ENCODE measurements around the gene ZFAND3.
A peak's percentile ranks its signal among the peaks of the same experiment; 100 is the strongest.

The ZFAND3 gene

DNA sequence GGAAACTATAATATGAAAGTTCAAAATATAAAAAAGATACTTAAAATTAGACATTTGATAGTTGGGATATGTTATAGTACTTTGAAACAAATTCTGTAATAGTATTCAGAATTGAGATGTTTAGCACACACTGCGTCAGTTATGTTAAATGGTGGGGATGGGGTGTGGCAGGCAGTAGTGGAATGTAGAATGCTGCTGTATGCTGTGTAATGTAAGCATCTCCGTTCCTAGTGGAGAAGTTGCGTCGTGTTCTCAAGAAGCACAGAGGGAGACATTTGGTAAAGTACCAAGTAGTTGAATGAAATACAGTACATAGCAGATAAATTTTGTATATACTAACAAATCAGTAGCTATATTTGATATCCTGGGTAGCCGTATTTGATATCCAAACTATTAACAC, 192.4 kb downstream of the ZFAND3 start:
- no peak for TF ChIP-seq POLR2AphosphoS5 (IDR thresholded peaks at IDR 0.05; ENCODE audit: low read depth, low read length)
- no peak for FAIRE-seq

DNA sequence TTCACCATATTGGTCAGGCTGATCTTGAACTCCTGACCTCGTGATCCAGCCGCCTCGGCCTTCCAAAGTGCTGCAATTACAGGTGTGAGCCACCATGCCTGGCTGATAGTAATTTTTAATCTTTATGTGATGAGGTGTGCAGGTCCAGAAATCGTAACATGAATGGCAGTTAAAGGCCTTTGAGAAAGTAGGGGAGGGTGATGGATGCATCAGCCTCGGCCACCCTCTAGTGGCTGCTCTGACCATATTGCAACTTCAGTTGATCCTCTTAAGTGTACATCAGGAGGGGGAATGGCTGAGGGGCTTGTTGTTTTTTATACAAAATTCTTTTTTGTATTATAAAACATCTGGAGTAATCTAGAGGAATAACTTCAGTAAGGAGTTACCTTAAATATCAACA, 193.0 kb downstream of the ZFAND3 start:
- DNase-seq (ENCODE audit: insufficient read length) (peak; percentile 24), FAIRE-seq (peak; percentile 67)
- TF ChIP-seq POLR2A (IDR thresholded peaks at IDR 0.05; ENCODE audit: low read depth, low read length) (no peak), TAF1 (IDR thresholded peaks at IDR 0.05; ENCODE audit: borderline replicate concordance, low read depth, low read length) (no peak), POLR2AphosphoS5 (IDR thresholded peaks at IDR 0.05; ENCODE audit: low read depth, low read length) (no peak)

More for the DNA sequence above, 192.4 kb downstream of the ZFAND3 start:
- DNase-seq (ENCODE audit: insufficient read length): no peak

GRCh38 chr6:38015341-38015740, 195.8 kb downstream of the ZFAND3 start:
- TF ChIP-seq POLR2A (IDR thresholded peaks at IDR 0.05; ENCODE audit: low read depth, low read length) (no peak), TAF1 (IDR thresholded peaks at IDR 0.05; ENCODE audit: borderline replicate concordance, low read depth, low read length) (no peak), POLR2AphosphoS5 (IDR thresholded peaks at IDR 0.05; ENCODE audit: low read depth, low read length) (no peak)
- FAIRE-seq: no peak
- no peak for DNase-seq (ENCODE audit: insufficient read length)

DNA sequence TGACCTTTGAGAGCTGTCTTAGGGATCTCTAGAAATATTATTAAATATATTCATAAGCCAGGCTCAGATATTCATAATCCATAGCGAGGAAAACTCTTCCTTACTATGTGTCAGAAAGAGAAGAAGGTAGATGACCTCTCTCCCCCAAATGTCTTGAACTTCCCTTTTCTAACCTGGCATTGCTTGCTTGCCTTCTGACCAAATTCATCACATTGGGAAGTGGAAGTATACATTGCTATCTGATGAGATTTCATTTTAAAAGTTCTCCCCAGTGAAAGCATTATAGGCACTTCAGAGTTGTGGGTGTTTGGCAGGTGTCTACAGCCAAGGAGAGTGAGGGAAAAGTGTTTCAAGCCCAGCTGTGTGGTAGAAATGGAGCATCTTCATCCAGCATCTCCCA, 197.3 kb downstream of the ZFAND3 start:
- DNase-seq (ENCODE audit: insufficient read length) (no peak), FAIRE-seq (no peak)
- TF ChIP-seq POLR2A (IDR thresholded peaks at IDR 0.05; ENCODE audit: low read depth, low read length) (no peak), POLR2AphosphoS5 (IDR thresholded peaks at IDR 0.05; ENCODE audit: low read depth, low read length) (no peak), TAF1 (IDR thresholded peaks at IDR 0.05; ENCODE audit: borderline replicate concordance, low read depth, low read length) (no peak)

DNA sequence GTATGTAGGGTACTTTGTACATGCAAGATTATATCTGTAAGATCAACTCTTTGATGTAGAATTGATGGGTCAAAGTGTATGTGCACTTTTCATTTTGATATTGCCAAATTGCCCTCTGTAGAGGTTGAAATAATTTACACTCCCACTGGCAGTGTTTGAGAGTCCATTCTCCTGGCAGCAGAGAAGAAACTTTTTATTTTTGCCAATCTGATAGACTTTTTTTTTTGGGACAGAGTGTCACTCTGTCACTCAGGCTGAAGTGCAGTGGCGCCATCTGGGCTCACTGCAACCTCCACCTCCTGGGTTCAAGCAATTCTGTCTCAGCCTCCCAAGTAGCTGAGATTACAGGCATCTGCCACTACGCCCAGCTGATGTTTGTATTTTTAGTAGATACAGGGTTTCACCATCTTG, 199.2 kb downstream of the ZFAND3 start:
- DNase-seq (ENCODE audit: insufficient read length) (no peak), FAIRE-seq (no peak)
- no peak for TF ChIP-seq TAF1 (IDR thresholded peaks at IDR 0.05; ENCODE audit: borderline replicate concordance, low read depth, low read length)
- TF ChIP-seq POLR2A (IDR thresholded peaks at IDR 0.05; ENCODE audit: low read depth, low read length): no peak
- no peak for TF ChIP-seq POLR2AphosphoS5 (IDR thresholded peaks at IDR 0.05; ENCODE audit: low read depth, low read length)

DNA sequence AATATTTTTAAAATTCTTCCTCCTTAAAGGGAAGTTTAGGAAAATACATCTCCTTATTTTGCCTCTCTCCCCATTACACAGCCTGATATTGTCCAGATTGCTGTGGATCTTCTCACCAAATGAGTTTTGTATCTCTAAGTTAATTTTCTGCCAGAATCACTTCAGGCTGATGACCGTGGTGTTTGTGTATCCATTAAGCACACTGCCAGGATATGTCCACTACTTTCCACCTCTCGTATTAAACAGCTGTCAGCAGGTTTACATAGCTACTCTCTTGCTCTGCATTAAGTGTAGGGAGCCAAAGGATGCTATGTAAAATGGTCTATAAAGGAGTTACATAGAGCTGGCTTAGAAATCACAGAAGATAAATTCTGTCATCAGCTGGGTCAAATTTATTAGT, 201.1 kb downstream of the ZFAND3 start:
- DNase-seq (ENCODE audit: insufficient read length) (no peak), FAIRE-seq (no peak)
- no peak for TF ChIP-seq TAF1 (IDR thresholded peaks at IDR 0.05; ENCODE audit: borderline replicate concordance, low read depth, low read length)
- TF ChIP-seq POLR2AphosphoS5 (IDR thresholded peaks at IDR 0.05; ENCODE audit: low read depth, low read length): no peak
- TF ChIP-seq POLR2A (IDR thresholded peaks at IDR 0.05; ENCODE audit: low read depth, low read length): no peak

GRCh38 chr6:38021029-38021428, 201.5 kb downstream of the ZFAND3 start:
- no peak for FAIRE-seq
- TF ChIP-seq POLR2A (IDR thresholded peaks at IDR 0.05; ENCODE audit: low read depth, low read length) (no peak), POLR2AphosphoS5 (IDR thresholded peaks at IDR 0.05; ENCODE audit: low read depth, low read length) (no peak), TAF1 (IDR thresholded peaks at IDR 0.05; ENCODE audit: borderline replicate concordance, low read depth, low read length) (no peak)
- DNase-seq (ENCODE audit: insufficient read length): no peak

DNA sequence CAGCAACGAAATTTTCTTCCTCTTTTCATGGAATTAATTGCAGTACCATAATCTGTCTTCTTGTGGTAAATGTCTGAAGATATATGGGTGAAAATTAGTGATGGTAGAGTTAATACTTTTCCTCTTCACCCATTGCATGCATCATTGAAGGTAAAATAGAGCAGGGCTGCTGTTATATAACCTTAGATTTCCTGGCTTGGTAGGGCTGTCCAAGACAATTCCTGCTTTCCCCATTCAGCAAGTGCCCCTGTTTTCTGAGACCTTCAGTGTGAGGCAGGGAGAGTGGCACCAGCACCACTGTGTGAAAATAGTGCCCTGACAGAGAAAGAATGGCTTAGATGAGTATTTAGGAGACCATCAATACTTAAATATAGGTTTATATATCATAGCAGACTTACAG, 202.0 kb downstream of the ZFAND3 start:
- TF ChIP-seq TAF1 (IDR thresholded peaks at IDR 0.05; ENCODE audit: borderline replicate concordance, low read depth, low read length) (no peak), POLR2A (IDR thresholded peaks at IDR 0.05; ENCODE audit: low read depth, low read length) (no peak), POLR2AphosphoS5 (IDR thresholded peaks at IDR 0.05; ENCODE audit: low read depth, low read length) (no peak)
- FAIRE-seq (no peak), DNase-seq (ENCODE audit: insufficient read length) (no peak)

DNA sequence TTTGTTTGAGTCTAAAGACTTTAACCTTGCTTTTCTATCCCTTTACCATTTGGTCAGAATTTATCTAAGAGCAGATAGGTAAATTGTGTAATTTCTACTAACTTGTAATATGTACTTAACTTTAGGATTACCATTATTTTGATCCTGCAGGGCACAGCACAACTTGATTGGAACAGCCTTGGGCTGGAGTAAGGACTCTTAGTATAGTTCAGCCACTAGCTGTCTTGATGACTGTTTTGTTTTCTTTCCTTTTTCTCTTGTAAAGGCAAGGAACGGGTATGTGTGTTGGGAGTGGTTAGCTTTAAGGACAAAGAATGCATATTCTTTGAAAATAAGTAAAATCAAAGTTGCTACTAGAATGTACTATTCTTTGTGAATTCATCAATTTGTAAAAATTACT, 203.2 kb downstream of the ZFAND3 start:
- FAIRE-seq (no peak), DNase-seq (ENCODE audit: insufficient read length) (no peak)
- TF ChIP-seq TAF1 (IDR thresholded peaks at IDR 0.05; ENCODE audit: borderline replicate concordance, low read depth, low read length) (no peak), POLR2A (IDR thresholded peaks at IDR 0.05; ENCODE audit: low read depth, low read length) (no peak), POLR2AphosphoS5 (IDR thresholded peaks at IDR 0.05; ENCODE audit: low read depth, low read length) (no peak)

GRCh38 chr6:38024908-38025307, 205.4 kb downstream of the ZFAND3 start:
- DNase-seq (ENCODE audit: insufficient read length) (no peak), FAIRE-seq (no peak)

DNA sequence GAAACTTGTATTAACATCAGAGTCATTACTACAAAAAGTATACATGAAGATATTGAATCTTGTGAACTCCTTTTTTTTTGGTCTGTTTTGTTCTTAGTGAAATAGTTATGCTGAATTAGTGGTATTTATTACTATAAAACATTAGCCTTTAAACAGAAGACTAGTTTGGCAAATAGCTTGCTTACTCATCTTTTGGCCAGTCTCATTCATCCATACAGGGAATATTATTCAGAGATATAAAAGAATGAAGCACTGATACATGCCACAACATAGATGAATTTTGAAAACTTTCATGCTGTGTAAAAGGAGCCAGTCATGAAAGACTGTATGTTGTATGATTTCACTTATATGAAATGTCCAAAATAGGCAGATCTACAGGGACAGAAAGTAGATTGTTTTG, 205.9 kb downstream of the ZFAND3 start:
- no peak for DNase-seq (ENCODE audit: insufficient read length)
- FAIRE-seq: no peak
- TF ChIP-seq TAF1 (IDR thresholded peaks at IDR 0.05; ENCODE audit: borderline replicate concordance, low read depth, low read length) (no peak), POLR2AphosphoS5 (IDR thresholded peaks at IDR 0.05; ENCODE audit: low read depth, low read length) (no peak), POLR2A (IDR thresholded peaks at IDR 0.05; ENCODE audit: low read depth, low read length) (no peak)

More at GRCh38 chr6:38024908-38025307, 205.4 kb downstream of the ZFAND3 start:
- TF ChIP-seq POLR2A (IDR thresholded peaks at IDR 0.05; ENCODE audit: low read depth, low read length) (no peak), TAF1 (IDR thresholded peaks at IDR 0.05; ENCODE audit: borderline replicate concordance, low read depth, low read length) (no peak), POLR2AphosphoS5 (IDR thresholded peaks at IDR 0.05; ENCODE audit: low read depth, low read length) (no peak)

DNA sequence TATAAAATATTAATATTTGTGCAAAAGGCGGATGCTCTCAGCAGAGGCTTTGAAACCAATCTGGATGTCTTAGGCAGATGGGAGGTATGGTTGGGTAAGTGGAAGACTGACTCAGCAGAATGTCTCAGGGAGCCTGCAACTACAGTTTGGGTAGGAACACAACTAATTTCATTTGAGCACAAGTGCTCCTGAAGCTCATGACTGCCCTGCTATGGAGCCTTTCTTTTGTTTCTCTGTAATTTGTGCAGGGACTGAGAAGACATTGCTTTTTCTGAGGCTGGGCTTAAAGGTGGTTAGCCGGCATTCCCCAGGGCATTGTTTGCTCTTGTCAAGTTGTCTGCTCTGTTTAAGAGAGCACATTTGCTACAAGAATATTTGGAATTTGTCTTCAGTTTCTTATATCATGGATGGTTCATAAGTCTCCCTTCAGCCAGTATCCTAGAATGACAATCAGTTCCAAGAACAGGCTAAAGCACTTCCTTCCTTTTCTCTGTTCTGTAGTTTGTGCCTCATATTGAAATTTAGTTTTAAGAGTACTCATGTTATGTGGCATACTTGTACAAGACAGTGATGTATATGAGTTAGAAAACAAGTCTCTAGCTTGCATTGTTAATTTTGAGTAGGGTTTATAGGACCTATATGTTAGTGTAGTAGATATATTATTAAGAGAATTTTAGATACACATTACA, 208.3 kb downstream of the ZFAND3 start:
- DNase-seq (ENCODE audit: insufficient read length) (no peak), FAIRE-seq (peak; percentile 36)
- no peak for TF ChIP-seq POLR2AphosphoS5 (IDR thresholded peaks at IDR 0.05; ENCODE audit: low read depth, low read length)
- no peak for TF ChIP-seq TAF1 (IDR thresholded peaks at IDR 0.05; ENCODE audit: borderline replicate concordance, low read depth, low read length)
- no peak for TF ChIP-seq POLR2A (IDR thresholded peaks at IDR 0.05; ENCODE audit: low read depth, low read length)
